ENCODE data around the gene GRM3. TPM values are rescaled to one million over a fixed set of nuclear protein-coding genes. Genes with fewer than 3 reads are reported as not detected.

Gene GRM3
- total and polyA plus RNA-seq, 2 of the 8 experiments (the other 6 are each of a cell fraction or from before 2014, with no cell fraction given) = 3.1 to 4.2 TPM

DNA sequence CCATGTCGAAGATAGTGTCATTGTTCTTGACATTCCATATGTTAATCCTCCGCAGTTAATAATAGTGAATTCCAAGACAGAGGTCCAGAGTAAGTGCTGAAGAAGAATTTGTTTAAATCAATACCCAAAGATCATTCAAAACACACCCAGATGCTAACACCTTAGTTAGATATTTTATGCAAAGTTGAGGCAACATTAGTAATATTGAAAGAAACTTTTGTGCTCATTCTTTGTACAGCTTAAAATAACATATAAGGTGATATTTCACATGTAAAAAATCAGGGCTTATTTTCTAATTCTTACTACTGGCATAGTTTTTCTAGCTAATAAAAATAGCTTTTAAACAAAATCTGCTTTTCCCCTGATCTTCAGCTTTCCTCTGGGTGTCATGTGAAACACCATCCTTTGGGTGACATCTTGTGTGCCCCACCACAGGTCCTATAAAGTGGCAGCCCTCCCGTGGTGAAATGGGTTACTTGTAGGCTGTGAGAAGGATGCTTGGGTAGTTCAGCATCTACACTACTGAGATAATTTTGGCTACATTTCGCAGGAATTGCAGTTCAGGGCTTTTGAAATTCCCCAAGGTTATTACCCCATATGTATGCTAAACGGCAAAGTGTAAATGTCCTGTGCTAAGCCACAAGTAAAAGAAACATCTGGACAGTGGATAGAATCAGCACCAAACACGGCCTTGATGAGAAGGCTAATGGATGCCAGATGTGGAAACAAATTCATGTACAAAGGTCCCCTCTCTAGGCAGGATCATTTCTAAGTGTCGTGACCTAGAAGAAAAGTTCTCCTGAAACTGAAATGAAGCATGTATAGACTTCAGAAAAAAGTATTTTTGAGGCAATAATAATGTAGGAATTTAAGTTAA lies 105.4 kb downstream of the GRM3 start (continued):
- TF ChIP-seq, protein P1, sequence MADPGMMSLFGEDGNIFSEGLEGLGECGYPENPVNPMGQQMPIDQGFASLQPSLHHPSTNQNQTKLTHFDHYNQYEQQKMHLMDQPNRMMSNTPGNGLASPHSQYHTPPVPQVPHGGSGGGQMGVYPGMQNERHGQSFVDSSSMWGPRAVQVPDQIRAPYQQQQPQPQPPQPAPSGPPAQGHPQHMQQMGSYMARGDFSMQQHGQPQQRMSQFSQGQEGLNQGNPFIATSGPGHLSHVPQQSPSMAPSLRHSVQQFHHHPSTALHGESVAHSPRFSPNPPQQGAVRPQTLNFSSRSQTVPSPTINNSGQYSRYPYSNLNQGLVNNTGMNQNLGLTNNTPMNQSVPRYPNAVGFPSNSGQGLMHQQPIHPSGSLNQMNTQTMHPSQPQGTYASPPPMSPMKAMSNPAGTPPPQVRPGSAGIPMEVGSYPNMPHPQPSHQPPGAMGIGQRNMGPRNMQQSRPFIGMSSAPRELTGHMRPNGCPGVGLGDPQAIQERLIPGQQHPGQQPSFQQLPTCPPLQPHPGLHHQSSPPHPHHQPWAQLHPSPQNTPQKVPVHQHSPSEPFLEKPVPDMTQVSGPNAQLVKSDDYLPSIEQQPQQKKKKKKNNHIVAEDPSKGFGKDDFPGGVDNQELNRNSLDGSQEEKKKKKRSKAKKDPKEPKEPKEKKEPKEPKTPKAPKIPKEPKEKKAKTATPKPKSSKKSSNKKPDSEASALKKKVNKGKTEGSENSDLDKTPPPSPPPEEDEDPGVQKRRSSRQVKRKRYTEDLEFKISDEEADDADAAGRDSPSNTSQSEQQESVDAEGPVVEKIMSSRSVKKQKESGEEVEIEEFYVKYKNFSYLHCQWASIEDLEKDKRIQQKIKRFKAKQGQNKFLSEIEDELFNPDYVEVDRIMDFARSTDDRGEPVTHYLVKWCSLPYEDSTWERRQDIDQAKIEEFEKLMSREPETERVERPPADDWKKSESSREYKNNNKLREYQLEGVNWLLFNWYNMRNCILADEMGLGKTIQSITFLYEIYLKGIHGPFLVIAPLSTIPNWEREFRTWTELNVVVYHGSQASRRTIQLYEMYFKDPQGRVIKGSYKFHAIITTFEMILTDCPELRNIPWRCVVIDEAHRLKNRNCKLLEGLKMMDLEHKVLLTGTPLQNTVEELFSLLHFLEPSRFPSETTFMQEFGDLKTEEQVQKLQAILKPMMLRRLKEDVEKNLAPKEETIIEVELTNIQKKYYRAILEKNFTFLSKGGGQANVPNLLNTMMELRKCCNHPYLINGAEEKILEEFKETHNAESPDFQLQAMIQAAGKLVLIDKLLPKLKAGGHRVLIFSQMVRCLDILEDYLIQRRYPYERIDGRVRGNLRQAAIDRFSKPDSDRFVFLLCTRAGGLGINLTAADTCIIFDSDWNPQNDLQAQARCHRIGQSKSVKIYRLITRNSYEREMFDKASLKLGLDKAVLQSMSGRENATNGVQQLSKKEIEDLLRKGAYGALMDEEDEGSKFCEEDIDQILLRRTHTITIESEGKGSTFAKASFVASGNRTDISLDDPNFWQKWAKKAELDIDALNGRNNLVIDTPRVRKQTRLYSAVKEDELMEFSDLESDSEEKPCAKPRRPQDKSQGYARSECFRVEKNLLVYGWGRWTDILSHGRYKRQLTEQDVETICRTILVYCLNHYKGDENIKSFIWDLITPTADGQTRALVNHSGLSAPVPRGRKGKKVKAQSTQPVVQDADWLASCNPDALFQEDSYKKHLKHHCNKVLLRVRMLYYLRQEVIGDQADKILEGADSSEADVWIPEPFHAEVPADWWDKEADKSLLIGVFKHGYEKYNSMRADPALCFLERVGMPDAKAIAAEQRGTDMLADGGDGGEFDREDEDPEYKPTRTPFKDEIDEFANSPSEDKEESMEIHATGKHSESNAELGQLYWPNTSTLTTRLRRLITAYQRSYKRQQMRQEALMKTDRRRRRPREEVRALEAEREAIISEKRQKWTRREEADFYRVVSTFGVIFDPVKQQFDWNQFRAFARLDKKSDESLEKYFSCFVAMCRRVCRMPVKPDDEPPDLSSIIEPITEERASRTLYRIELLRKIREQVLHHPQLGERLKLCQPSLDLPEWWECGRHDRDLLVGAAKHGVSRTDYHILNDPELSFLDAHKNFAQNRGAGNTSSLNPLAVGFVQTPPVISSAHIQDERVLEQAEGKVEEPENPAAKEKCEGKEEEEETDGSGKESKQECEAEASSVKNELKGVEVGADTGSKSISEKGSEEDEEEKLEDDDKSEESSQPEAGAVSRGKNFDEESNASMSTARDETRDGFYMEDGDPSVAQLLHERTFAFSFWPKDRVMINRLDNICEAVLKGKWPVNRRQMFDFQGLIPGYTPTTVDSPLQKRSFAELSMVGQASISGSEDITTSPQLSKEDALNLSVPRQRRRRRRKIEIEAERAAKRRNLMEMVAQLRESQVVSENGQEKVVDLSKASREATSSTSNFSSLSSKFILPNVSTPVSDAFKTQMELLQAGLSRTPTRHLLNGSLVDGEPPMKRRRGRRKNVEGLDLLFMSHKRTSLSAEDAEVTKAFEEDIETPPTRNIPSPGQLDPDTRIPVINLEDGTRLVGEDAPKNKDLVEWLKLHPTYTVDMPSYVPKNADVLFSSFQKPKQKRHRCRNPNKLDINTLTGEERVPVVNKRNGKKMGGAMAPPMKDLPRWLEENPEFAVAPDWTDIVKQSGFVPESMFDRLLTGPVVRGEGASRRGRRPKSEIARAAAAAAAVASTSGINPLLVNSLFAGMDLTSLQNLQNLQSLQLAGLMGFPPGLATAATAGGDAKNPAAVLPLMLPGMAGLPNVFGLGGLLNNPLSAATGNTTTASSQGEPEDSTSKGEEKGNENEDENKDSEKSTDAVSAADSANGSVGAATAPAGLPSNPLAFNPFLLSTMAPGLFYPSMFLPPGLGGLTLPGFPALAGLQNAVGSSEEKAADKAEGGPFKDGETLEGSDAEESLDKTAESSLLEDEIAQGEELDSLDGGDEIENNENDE (IDR thresholded peaks at IDR 0.05; ENCODE audit: insufficient replicate concordance, low read length) = no peak
- TF ChIP-seq SIRT6 (IDR thresholded peaks at IDR 0.05; ENCODE audit: low read length) = no peak
- TF ChIP-seq, protein P2, sequence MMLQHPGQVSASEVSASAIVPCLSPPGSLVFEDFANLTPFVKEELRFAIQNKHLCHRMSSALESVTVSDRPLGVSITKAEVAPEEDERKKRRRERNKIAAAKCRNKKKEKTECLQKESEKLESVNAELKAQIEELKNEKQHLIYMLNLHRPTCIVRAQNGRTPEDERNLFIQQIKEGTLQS (IDR thresholded peaks at IDR 0.05; ENCODE audit: insufficient read depth, low read depth, low read length) = no peak

Measured in H1 (cell line).